Suprapubic skin (tissue), 4 donors: ENCODE results near the gene JAML. TPM values are rescaled to one million over a fixed set of nuclear protein-coding genes. Genes with fewer than 3 reads are reported as not detected.

Source experiments
- DNase-seq, 2 donors: peaks; one replicate each; pipeline ENCODE4 v3.0.0-alpha.2; 2019; ENCODE audit warnings: low spot score in 2 of 2
- H3K27ac ChIP-seq: fragments of 200-600 bp; sonication (generic); one replicate; pipeline ENCODE4 v1.5.1; 2019
- H3K27me3 ChIP-seq: fragments of 200-600 bp; sonication (generic); one replicate; pipeline ENCODE4 v1.5.1; 2019
- H3K36me3 ChIP-seq: fragments of 200-600 bp; sonication (generic); one replicate; pipeline ENCODE4 v1.5.1; 2019
- H3K4me1 ChIP-seq: fragments of 200-600 bp; sonication (generic); one replicate; pipeline ENCODE4 v1.5.1; 2019
- H3K4me3 ChIP-seq: fragments of 200-600 bp; sonication (generic); one replicate; pipeline ENCODE4 v1.5.1; 2019; ENCODE audit warnings: mild to moderate bottlenecking
- H3K9me3 ChIP-seq: fragments of 200-600 bp; sonication (generic); one replicate; pipeline ENCODE4 v1.5.1; 2019
- EP300 ChIP-seq: sonication (generic); formaldehyde crosslinking; IDR thresholded peaks from one replicate; pipeline ENCODE4 v1.6.1; 2017; ENCODE audit warnings: antibody characterized with exemption
- POLR2A ChIP-seq, 2 donors: fragments of 450-650 bp; IDR thresholded peaks; one replicate each; pipeline ENCODE4 v1.6.1; 2017; ENCODE audit warnings: antibody characterized with exemption in 2 of 2, mild to moderate bottlenecking in 2 of 2, moderate library complexity in 2 of 2
- POLR2AphosphoS5 ChIP-seq, 3 donors: sonication (generic); formaldehyde crosslinking; IDR thresholded peaks; one replicate each; pipeline ENCODE4 v1.6.1; 2017; ENCODE audit warnings: antibody characterized with exemption in 3 of 3
- WGBS: methylation state at CpG from one replicate; pipeline ENCODE4 v1.1.5; 2018; 5-methylcytosine and 5-hydroxymethylcytosine counted together
- total RNA-seq, 4 donors: library from RNA; depleted of rRNA; stranded (reverse); fragments of >200 nt; gene quantifications; one replicate each; pipeline ENCODE4 v1.1.0, GENCODE V29; 2016
- TF ChIP-seq, protein P1 (sequence below), 2 donors: fragments of 200-600 bp in 1 of 2; fragments of 450-650 bp in 1 of 2; sonication (generic) in 1 of 2; IDR thresholded peaks; one replicate each; pipeline ENCODE4 v1.5.1; 2016 to 2019; ENCODE audit warnings: antibody characterized with exemption in 2 of 2, mild to moderate bottlenecking in 1 of 2, moderate library complexity in 1 of 2

The JAML gene
- total RNA-seq, 4 donors from 2014 or later, result 1.1 to 4.9 (median 2.1) TPM; not detected in 1

DNA sequence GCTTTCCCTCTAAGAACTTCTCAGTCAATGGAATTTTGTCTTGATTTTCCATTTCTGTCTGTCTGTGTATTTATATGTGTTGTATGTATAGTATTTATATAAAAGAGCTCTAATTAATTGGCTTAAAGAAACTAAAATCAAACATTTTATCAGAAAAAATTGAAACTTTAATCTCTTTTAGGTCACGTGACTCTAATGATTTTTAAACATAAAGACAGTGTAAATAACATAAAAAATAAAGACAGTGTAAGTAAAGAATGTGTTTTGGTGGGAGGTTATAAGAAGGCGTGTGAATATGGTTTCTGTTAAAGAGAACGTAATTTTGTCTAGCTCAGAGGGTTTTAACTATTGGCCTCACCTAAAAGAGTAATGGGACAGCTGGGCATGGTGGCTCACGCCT, 2.4 kb downstream of the JAML start:
- Histone ChIP-seq H3K27me3 (peaks cover 7% of the 10 kb centered on the region), H3K4me1 (no peaks in the 10 kb centered on the region), H3K27ac (no peak overlapping the region), H3K4me3 (no peak overlapping the region), H3K36me3 (no peaks in the 10 kb centered on the region), H3K9me3 (no peaks in the 10 kb centered on the region)
- TF ChIP-seq POLR2A (IDR thresholded peaks at IDR 0.05) (no peak), EP300 (no peak), POLR2AphosphoS5 (IDR thresholded peaks at IDR 0.05) (no peak)
- TF ChIP-seq, protein P1, sequence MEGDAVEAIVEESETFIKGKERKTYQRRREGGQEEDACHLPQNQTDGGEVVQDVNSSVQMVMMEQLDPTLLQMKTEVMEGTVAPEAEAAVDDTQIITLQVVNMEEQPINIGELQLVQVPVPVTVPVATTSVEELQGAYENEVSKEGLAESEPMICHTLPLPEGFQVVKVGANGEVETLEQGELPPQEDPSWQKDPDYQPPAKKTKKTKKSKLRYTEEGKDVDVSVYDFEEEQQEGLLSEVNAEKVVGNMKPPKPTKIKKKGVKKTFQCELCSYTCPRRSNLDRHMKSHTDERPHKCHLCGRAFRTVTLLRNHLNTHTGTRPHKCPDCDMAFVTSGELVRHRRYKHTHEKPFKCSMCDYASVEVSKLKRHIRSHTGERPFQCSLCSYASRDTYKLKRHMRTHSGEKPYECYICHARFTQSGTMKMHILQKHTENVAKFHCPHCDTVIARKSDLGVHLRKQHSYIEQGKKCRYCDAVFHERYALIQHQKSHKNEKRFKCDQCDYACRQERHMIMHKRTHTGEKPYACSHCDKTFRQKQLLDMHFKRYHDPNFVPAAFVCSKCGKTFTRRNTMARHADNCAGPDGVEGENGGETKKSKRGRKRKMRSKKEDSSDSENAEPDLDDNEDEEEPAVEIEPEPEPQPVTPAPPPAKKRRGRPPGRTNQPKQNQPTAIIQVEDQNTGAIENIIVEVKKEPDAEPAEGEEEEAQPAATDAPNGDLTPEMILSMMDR (IDR thresholded peaks at IDR 0.05), result no peak
- DNase-seq, result no peak
- 58% methylated on average over 4 of the region's 4 CpGs for WGBS

DNA sequence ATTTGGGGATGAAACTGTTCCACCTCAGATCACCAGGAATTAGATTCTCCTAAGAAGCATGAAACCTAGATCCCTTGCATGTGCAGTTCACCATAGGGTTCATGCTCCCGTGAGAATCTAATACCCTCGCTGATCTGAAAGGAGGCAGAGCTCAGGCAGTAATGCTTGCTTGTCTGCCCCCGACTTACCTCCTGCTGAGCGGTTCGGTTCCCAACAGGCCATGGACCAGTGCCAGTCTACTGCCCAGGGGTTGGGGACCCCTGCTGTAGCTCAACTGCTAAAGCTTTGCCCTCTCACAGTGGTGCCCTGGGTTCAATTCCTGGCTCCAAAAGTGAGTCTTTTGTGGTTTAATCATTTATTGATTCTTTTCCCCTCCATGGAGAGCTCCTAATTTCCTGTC, 3.4 kb downstream of the JAML start:
- no peaks in the 10 kb centered on the region for H3K9me3 ChIP-seq
- no peak for DNase-seq
- no peaks in the 10 kb centered on the region for H3K4me1 ChIP-seq
- no peak overlapping the region for H3K27ac ChIP-seq
- no peak overlapping the region for H3K4me3 ChIP-seq
- H3K27me3 ChIP-seq, result peaks cover 7% of the 10 kb centered on the region
- TF ChIP-seq EP300 (no peak), POLR2A (IDR thresholded peaks at IDR 0.05) (no peak)
- no peaks in the 10 kb centered on the region for H3K36me3 ChIP-seq
- 81% methylated on average over 5 of the region's 5 CpGs for WGBS

DNA sequence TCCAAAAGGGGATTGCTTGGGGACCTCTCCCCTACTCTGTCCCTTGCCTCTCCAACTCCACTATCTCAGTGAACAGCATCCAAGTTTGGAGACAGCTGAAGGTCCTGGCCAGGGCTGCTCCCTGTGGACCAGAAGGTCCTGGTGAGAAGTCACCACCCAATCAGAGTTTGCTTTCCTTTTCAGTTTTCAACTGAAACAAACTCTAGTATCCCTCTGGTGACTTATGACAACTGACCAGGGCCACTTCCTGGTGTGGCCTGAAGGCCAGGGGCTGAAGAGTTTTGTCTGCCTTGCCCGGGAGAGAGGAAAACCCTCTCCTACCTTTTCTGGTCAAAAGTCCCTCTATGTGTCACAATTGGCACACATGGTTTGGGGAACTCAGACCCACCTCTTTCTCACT, 5.1 kb downstream of the JAML start:
- no peak overlapping the region for H3K27ac ChIP-seq
- H3K4me1 ChIP-seq, result no peaks in the 10 kb centered on the region
- DNase-seq, result no peak
- no peaks in the 10 kb centered on the region for H3K9me3 ChIP-seq
- WGBS, result 75% methylated on average over 1 of the region's 1 CpG
- TF ChIP-seq POLR2A (IDR thresholded peaks at IDR 0.05), result no peak
- no peak for TF ChIP-seq POLR2AphosphoS5 (IDR thresholded peaks at IDR 0.05)
- TF ChIP-seq, protein P1 (IDR thresholded peaks at IDR 0.05), result no peak
- TF ChIP-seq EP300, result no peak
- H3K4me3 ChIP-seq, result no peak overlapping the region
- peaks cover 7% of the 10 kb centered on the region for H3K27me3 ChIP-seq
- H3K36me3 ChIP-seq, result no peaks in the 10 kb centered on the region

DNA sequence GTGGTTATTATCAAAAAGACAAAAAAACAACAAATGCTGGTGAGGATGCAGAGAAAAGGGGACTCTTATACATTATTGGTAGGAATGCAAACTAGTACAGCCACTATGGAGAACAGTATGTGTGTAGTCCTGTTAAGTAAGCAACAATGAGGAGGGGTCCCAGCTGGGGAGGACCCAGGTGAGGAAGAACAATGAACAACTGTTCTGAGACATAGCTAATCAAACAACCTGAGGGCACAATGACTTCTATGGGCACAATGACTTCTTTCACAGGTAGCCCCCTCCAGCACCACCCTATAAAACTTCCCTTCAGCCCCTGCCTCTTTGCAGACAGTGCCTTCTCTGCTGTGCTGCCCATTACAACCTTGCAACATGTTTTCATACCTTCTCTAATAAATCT, 5.6 kb downstream of the JAML start:
- no peak overlapping the region for H3K27ac ChIP-seq

DNA sequence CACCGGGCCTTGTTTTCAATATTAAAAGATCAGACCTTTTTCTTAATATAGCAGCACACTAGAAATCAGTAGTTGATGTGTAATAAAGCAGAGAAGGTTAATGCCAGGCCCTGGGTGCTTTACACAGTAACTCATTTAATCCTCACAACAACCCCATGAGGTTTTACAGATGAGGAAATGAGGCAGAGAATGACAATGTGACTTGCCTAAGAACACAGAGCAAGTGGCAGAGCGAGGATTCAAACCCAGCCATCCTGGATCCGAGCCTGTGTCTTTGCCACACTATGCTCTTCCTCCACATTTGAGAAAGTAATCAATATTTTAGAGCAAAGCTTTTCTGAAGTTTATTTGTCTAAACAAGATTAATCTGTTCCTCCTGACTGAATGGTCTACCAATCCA, 7.2 kb downstream of the JAML start:
- TF ChIP-seq EP300, result no peak
- TF ChIP-seq, protein P1 (IDR thresholded peaks at IDR 0.05), result no peak
- no peak for TF ChIP-seq POLR2A (IDR thresholded peaks at IDR 0.05)
- TF ChIP-seq POLR2AphosphoS5 (IDR thresholded peaks at IDR 0.05), result no peak
- 77% methylated on average over 3 of the region's 3 CpGs for WGBS
- H3K9me3 ChIP-seq, result no peaks in the 10 kb centered on the region
- H3K4me1 ChIP-seq, result no peaks in the 10 kb centered on the region
- no peaks in the 10 kb centered on the region for H3K36me3 ChIP-seq
- no peak overlapping the region for H3K27ac ChIP-seq
- DNase-seq, result no peak
- no peak overlapping the region for H3K4me3 ChIP-seq
- peaks cover 14% of the 10 kb centered on the region for H3K27me3 ChIP-seq

More for the DNA sequence above, 5.6 kb downstream of the JAML start:
- no peaks in the 10 kb centered on the region for H3K9me3 ChIP-seq
- H3K27me3 ChIP-seq, result peaks cover 8% of the 10 kb centered on the region
- H3K4me3 ChIP-seq, result no peak overlapping the region
- DNase-seq, result no peak
- no peaks in the 10 kb centered on the region for H3K4me1 ChIP-seq
- H3K36me3 ChIP-seq, result no peaks in the 10 kb centered on the region
- no peak for TF ChIP-seq POLR2AphosphoS5 (IDR thresholded peaks at IDR 0.05)
- no peak for TF ChIP-seq EP300
- TF ChIP-seq POLR2A (IDR thresholded peaks at IDR 0.05), result no peak
- TF ChIP-seq, protein P1 (IDR thresholded peaks at IDR 0.05), result no peak
